Neural cell (in vitro differentiated cells): ENCODE results near the gene CADM3. TPM values are rescaled to one million over a fixed set of nuclear protein-coding genes. Genes with fewer than 3 reads are reported as not detected.

Experiments
- H2AFZ ChIP-seq: fragments of 200-600, 300-800 bp; sonication (generic), shearing (Covaris generic); 2 replicates; pipeline ENCODE4 v1.6.0; 2014; ENCODE audit warnings: low read depth, mild to moderate bottlenecking, antibody characterized with exemption, low read length, moderate library complexity
- H3F3A ChIP-seq: fragments of 200-600 bp; shearing (Covaris generic); 2 replicates; pipeline ENCODE4 v1.6.1; 2016; ENCODE audit warnings: mild to moderate bottlenecking, moderate library complexity, mixed read lengths, antibody characterized with exemption, low read length; ENCODE audit not compliant: insufficient read depth, poor library complexity, severe bottlenecking
- H3K27ac ChIP-seq: fragments of 200-600, 300-800 bp; sonication (generic), shearing (Covaris generic); 2 replicates; pipeline ENCODE4 v1.5.1; 2014; ENCODE audit warnings: mild to moderate bottlenecking, low read length, moderate library complexity
- H3K27me3 ChIP-seq: fragments of 300-800, 200-600 bp; sonication (generic), shearing (Covaris generic); 2 replicates; pipeline ENCODE4 v1.6.0; 2014; ENCODE audit warnings: mild to moderate bottlenecking, low read depth, low read length, moderate library complexity; ENCODE audit not compliant: insufficient read depth
- H3K36me3 ChIP-seq: fragments of 300-800, 200-600 bp; sonication (generic), shearing (Covaris generic); 2 replicates; pipeline ENCODE4 v1.5.1; 2014; ENCODE audit warnings: mild to moderate bottlenecking, antibody characterized with exemption, low read length, moderate library complexity; ENCODE audit not compliant: insufficient read depth
- H3K4me2 ChIP-seq: fragments of 300-800, 200-600 bp; sonication (generic), shearing (Covaris generic); 2 replicates; pipeline ENCODE4 v1.6.0; 2014; ENCODE audit warnings: mild to moderate bottlenecking, low read length
- H3K4me3 ChIP-seq: fragments of 300-800, 200-600 bp; sonication (generic), shearing (Covaris generic); 2 replicates; pipeline ENCODE4 v1.5.1; 2014; ENCODE audit warnings: mild to moderate bottlenecking, low read length, moderate library complexity
- H3K79me2 ChIP-seq: fragments of 200-600 bp; shearing (Covaris generic); replicated peaks from 2 replicates; pipeline ENCODE4 v1.6.0; 2014; ENCODE audit warnings: mild to moderate bottlenecking, low read length, moderate library complexity; ENCODE audit not compliant: insufficient read depth
- H3K9ac ChIP-seq: fragments of 300-800, 200-600 bp; sonication (generic), shearing (Covaris generic); 2 replicates; pipeline ENCODE4 v1.6.1; 2016; ENCODE audit warnings: mild to moderate bottlenecking, low read length, mixed read lengths
- H3K9me2 ChIP-seq: fragments of 200-600 bp; shearing (Covaris generic); 2 replicates; pipeline ENCODE4 v1.6.1; 2016; ENCODE audit warnings: mild to moderate bottlenecking, low read length, mixed read lengths; ENCODE audit not compliant: insufficient read depth
- H3K9me3 ChIP-seq: fragments of 200-600, 300-800 bp; sonication (generic), shearing (Covaris generic); 2 replicates; pipeline ENCODE4 v1.6.1; 2016; ENCODE audit warnings: mild to moderate bottlenecking, mixed run types, low read length, moderate library complexity, mixed read lengths
- H4K20me1 ChIP-seq: fragments of 200-600 bp; shearing (Covaris generic); 2 replicates; pipeline ENCODE4 v1.6.1; 2016; ENCODE audit warnings: mild to moderate bottlenecking, mixed run types; ENCODE audit not compliant: insufficient read depth
- EP300 ChIP-seq: fragments of 450-650 bp; conservative IDR thresholded peaks from 2 replicates; pipeline ENCODE4 v1.6.1; 2014; ENCODE audit warnings: antibody characterized with exemption, mild to moderate bottlenecking, moderate library complexity; ENCODE audit not compliant: poor library complexity, severe bottlenecking
- EZH2 ChIP-seq: fragments of 200-600, 300-800 bp; shearing (Covaris generic), sonication (generic); IDR thresholded peaks from 2 replicates; pipeline ENCODE4 v1.6.1; 2014; ENCODE audit warnings: antibody characterized with exemption, low read length, borderline replicate concordance, mild to moderate bottlenecking; ENCODE audit not compliant: insufficient read depth, poor library complexity, severe bottlenecking
- MXI1 ChIP-seq: fragments of 450-650 bp; conservative IDR thresholded peaks from 2 replicates; pipeline ENCODE4 v1.6.1; 2014; ENCODE audit warnings: antibody characterized with exemption, mild to moderate bottlenecking; ENCODE audit not compliant: poor library complexity, severe bottlenecking
- POLR2AphosphoS5 ChIP-seq: IDR thresholded peaks from 2 replicates; pipeline ENCODE4 v1.6.1; 2012
- RAD21 ChIP-seq: fragments of 450-650 bp; conservative IDR thresholded peaks from 2 replicates; pipeline ENCODE4 v1.6.1; 2014; ENCODE audit warnings: antibody characterized with exemption, mild to moderate bottlenecking, moderate library complexity
- SMC3 ChIP-seq: fragments of 450-650 bp; conservative IDR thresholded peaks from 2 replicates; pipeline ENCODE4 v1.6.1; 2014; ENCODE audit warnings: antibody characterized with exemption, mild to moderate bottlenecking, moderate library complexity; ENCODE audit not compliant: poor library complexity
- TAF1 ChIP-seq: IDR thresholded peaks from 2 replicates; pipeline ENCODE4 v1.6.1; 2012; ENCODE audit warnings: low read depth
- polyA plus RNA-seq: library from polyadenylated mRNA; depleted of rRNA; stranded (reverse); fragments of >200 nt; gene quantifications from 2 replicates; pipeline ENCODE4 v1.2.3, GENCODE V29; 2014
- TF ChIP-seq, protein P1 (sequence below): fragments of 450-650 bp; IDR thresholded peaks from 2 replicates; pipeline ENCODE4 v1.5.1; 2014; ENCODE audit warnings: antibody characterized with exemption, mild to moderate bottlenecking, moderate library complexity; ENCODE audit not compliant: poor library complexity, severe bottlenecking
- TF ChIP-seq, protein P2 (sequence below): IDR thresholded peaks from 2 replicates; pipeline ENCODE4 v1.6.1; 2012; ENCODE audit warnings: borderline replicate concordance

Gene CADM3
- polyA plus RNA-seq, 1 donor from 2014 or later, result 81.7 TPM

GRCh38 chr1:159184201-159184600, 12.8 kb downstream of the CADM3 start:
- Histone ChIP-seq H3F3A (no peaks in the 10 kb centered on the region), H3K9ac (no peak overlapping the region), H3K27ac (no peak overlapping the region), H4K20me1 (no peaks in the 10 kb centered on the region), H3K4me3 (no peak overlapping the region), H3K9me3 (no peaks in the 10 kb centered on the region), H3K36me3 (peaks cover 4% of the 10 kb centered on the region), H2AFZ (no peak overlapping the region), H3K27me3 (no peaks in the 10 kb centered on the region), H3K79me2 (peaks cover 5% of the 10 kb centered on the region), H3K9me2 (no peaks in the 10 kb centered on the region), H3K4me2 (no peak overlapping the region)
- no peak for TF ChIP-seq EZH2
- TF ChIP-seq RAD21, result no peak
- no peak for TF ChIP-seq TAF1
- TF ChIP-seq, protein P1, sequence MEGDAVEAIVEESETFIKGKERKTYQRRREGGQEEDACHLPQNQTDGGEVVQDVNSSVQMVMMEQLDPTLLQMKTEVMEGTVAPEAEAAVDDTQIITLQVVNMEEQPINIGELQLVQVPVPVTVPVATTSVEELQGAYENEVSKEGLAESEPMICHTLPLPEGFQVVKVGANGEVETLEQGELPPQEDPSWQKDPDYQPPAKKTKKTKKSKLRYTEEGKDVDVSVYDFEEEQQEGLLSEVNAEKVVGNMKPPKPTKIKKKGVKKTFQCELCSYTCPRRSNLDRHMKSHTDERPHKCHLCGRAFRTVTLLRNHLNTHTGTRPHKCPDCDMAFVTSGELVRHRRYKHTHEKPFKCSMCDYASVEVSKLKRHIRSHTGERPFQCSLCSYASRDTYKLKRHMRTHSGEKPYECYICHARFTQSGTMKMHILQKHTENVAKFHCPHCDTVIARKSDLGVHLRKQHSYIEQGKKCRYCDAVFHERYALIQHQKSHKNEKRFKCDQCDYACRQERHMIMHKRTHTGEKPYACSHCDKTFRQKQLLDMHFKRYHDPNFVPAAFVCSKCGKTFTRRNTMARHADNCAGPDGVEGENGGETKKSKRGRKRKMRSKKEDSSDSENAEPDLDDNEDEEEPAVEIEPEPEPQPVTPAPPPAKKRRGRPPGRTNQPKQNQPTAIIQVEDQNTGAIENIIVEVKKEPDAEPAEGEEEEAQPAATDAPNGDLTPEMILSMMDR, result no peak
- no peak for TF ChIP-seq MXI1
- TF ChIP-seq, protein P2, sequence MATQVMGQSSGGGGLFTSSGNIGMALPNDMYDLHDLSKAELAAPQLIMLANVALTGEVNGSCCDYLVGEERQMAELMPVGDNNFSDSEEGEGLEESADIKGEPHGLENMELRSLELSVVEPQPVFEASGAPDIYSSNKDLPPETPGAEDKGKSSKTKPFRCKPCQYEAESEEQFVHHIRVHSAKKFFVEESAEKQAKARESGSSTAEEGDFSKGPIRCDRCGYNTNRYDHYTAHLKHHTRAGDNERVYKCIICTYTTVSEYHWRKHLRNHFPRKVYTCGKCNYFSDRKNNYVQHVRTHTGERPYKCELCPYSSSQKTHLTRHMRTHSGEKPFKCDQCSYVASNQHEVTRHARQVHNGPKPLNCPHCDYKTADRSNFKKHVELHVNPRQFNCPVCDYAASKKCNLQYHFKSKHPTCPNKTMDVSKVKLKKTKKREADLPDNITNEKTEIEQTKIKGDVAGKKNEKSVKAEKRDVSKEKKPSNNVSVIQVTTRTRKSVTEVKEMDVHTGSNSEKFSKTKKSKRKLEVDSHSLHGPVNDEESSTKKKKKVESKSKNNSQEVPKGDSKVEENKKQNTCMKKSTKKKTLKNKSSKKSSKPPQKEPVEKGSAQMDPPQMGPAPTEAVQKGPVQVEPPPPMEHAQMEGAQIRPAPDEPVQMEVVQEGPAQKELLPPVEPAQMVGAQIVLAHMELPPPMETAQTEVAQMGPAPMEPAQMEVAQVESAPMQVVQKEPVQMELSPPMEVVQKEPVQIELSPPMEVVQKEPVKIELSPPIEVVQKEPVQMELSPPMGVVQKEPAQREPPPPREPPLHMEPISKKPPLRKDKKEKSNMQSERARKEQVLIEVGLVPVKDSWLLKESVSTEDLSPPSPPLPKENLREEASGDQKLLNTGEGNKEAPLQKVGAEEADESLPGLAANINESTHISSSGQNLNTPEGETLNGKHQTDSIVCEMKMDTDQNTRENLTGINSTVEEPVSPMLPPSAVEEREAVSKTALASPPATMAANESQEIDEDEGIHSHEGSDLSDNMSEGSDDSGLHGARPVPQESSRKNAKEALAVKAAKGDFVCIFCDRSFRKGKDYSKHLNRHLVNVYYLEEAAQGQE, result no peak
- TF ChIP-seq POLR2AphosphoS5, result no peak
- TF ChIP-seq EP300, result no peak
- TF ChIP-seq SMC3, result no peak

DNA sequence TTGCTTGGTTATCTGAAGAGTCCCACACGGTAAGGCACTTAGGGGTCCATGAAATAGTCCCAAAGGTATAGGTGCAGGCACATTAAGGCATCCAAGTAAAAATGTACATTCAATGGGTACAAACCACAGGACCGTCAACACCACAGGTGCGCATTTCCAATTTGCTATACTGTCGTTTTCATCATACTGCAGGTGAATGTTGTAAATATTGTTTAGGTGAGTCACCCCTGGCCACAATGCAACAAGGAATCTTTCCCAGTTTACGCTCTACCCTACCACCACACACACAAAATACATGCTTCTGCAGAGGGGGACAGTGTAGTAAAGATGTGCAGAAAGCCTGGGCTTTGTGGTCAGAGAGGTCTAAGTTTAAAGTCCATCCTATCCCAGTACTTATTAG, 13.7 kb downstream of the CADM3 start:
- Histone ChIP-seq H3K9me3 (no peaks in the 10 kb centered on the region), H4K20me1 (no peaks in the 10 kb centered on the region), H3K27me3 (no peaks in the 10 kb centered on the region), H3K4me3 (no peak overlapping the region), H3K79me2 (no peaks in the 10 kb centered on the region), H3K36me3 (peaks cover 10% of the 10 kb centered on the region), H2AFZ (no peak overlapping the region), H3K9me2 (no peaks in the 10 kb centered on the region), H3K9ac (no peak overlapping the region), H3F3A (no peaks in the 10 kb centered on the region), H3K4me2 (no peak overlapping the region), H3K27ac (no peak overlapping the region)
- TF ChIP-seq, protein P2, result no peak
- no peak for TF ChIP-seq EP300
- TF ChIP-seq EZH2, result no peak
- TF ChIP-seq SMC3, result no peak
- no peak for TF ChIP-seq POLR2AphosphoS5
- TF ChIP-seq MXI1, result no peak
- TF ChIP-seq, protein P1, result no peak
- TF ChIP-seq RAD21, result no peak
- TF ChIP-seq TAF1, result no peak
